ENCODE data around the gene PUS10. TPM values are rescaled to one million over a fixed set of nuclear protein-coding genes. Genes with fewer than 3 reads are reported as not detected.

PUS10 gene
- total RNA-seq, 1 donor from 2014 or later = 7.8 TPM

- ChIA-PET POLR2A (interaction anchor here (0.6 kb wide), 1 partner anchor 11 kb away, joined by 8 read pairs; no protein-coding TSS in a partner anchor), CTCF (no interaction called here)
- no peak for DNase-seq
- Mint-ChIP-seq H3K9me3 (no peaks in the 10 kb centered on the region), H3K27me3 (no peaks in the 10 kb centered on the region), H3K36me3 (ENCODE audit: low read depth) (peaks cover 43% of the 10 kb centered on the region), H3K27ac (no peak overlapping the region), H3K4me1 (peaks cover 7% of the 10 kb centered on the region), H3K4me3 (no peak overlapping the region)
- no peak for ATAC-seq (ENCODE audit: low read depth)
- TF ChIP-seq, protein P1, sequence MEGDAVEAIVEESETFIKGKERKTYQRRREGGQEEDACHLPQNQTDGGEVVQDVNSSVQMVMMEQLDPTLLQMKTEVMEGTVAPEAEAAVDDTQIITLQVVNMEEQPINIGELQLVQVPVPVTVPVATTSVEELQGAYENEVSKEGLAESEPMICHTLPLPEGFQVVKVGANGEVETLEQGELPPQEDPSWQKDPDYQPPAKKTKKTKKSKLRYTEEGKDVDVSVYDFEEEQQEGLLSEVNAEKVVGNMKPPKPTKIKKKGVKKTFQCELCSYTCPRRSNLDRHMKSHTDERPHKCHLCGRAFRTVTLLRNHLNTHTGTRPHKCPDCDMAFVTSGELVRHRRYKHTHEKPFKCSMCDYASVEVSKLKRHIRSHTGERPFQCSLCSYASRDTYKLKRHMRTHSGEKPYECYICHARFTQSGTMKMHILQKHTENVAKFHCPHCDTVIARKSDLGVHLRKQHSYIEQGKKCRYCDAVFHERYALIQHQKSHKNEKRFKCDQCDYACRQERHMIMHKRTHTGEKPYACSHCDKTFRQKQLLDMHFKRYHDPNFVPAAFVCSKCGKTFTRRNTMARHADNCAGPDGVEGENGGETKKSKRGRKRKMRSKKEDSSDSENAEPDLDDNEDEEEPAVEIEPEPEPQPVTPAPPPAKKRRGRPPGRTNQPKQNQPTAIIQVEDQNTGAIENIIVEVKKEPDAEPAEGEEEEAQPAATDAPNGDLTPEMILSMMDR (IDR thresholded peaks at IDR 0.05) = no peak
- intact Hi-C loops (cut with micrococcal nuclease) = no loop called here
These were observed 69.0 kb downstream of the PUS10 start for GRCh38 chr2:60948926-60949579.

DNA sequence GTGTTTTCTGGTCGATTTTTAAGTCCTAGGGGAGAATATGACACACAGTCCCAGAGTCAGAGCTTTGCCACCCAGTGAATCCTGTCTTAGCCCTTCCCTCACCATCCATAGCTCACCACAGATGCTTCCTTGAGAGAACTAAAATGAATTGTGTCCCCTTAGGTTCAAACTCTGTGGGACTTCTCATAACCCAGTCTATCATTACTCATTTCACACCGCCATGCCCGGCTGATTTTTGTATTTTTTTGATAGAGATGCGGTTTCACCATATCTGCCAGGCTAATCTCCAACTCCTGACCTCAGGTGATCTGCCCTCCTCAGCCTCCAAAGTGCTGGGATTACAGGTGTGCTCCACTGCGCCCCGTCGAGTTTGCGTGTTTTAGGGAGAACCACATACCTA is 69.9 kb downstream of the PUS10 start:
- intact Hi-C loops (cut with micrococcal nuclease) = no loop called here
- CTCF ChIA-PET = no interaction called here

DNA sequence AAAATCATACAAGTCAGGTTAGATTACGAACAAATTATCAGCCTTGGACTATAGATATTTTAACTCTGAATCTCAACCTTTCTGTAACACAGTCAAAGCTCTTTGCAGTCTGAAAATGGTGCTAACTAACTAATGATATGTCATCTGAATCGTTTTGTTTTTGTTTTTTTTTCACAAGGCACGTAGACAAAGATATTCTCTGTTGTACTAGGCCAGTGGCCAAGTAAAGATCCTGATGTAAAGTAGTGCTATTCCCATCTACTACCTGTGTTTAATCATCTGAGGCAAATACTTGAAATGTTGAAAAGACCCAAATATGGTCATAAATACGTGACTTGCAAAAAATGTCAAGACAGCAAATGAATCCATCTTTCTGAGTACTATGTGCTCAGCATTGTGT is 71.0 kb downstream of the PUS10 start:
- intact Hi-C loops (cut with micrococcal nuclease) = loop anchor here (2.0 kb wide), 1 partner anchor 18 kb away; no protein-coding TSS in a partner anchor
- POLR2A ChIA-PET = interaction anchor here (0.7 kb wide), 1 partner anchor 18 kb away, joined by 5 read pairs; no protein-coding TSS in a partner anchor
- peaks cover 40% of the 10 kb centered on the region for H3K36me3 Mint-ChIP-seq (ENCODE audit: low read depth)
- CTCF ChIA-PET = no interaction called here
- DNase-seq (no peak), ATAC-seq (ENCODE audit: low read depth) (no peak)
- H3K27me3 Mint-ChIP-seq = no peaks in the 10 kb centered on the region
- H3K4me3 Mint-ChIP-seq = no peak overlapping the region
- H3K9me3 Mint-ChIP-seq = no peaks in the 10 kb centered on the region
- TF ChIP-seq, protein P1 (IDR thresholded peaks at IDR 0.05) = no peak
- H3K27ac Mint-ChIP-seq = no peak overlapping the region
- H3K4me1 Mint-ChIP-seq = peaks cover 7% of the 10 kb centered on the region

More for the DNA sequence above, 69.9 kb downstream of the PUS10 start:
- DNase-seq (no peak), ATAC-seq (ENCODE audit: low read depth) (peak; percentile 25)
- Mint-ChIP-seq H3K36me3 (ENCODE audit: low read depth) (peaks cover 40% of the 10 kb centered on the region), H3K4me3 (no peak overlapping the region), H3K9me3 (no peaks in the 10 kb centered on the region), H3K4me1 (peaks cover 7% of the 10 kb centered on the region), H3K27me3 (no peaks in the 10 kb centered on the region), H3K27ac (no peak overlapping the region)
- POLR2A ChIA-PET = interaction anchor here (0.5 to 0.6 kb wide), 2 partner anchors 47 to 804 kb away, joined by 3 to 4 read pairs; no protein-coding TSS in a partner anchor
- TF ChIP-seq, protein P1 (IDR thresholded peaks at IDR 0.05) = no peak

DNA sequence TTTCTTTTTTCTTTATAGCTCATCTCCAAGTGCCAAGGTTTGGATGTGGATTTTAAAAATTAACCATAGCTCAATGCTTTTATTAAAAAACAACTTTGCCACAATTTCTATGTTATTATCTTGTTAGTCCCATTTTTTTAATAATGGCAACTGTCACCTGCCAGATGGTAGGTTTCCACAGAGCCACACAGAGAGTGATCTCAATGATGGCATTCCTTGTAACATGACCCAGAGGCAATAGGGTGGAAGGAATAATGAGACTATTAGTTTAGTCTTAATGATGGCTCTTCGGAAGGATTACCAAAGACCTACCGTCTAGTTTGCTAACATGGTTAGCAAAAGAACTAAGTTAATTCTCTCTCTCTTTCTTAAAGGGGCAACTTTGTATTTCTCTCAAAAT is 72.7 kb downstream of the PUS10 start:
- no peak overlapping the region for H3K27ac Mint-ChIP-seq
- H3K4me1 Mint-ChIP-seq = peaks cover 7% of the 10 kb centered on the region
- no peak for DNase-seq
- ATAC-seq (ENCODE audit: low read depth) = no peak
- H3K4me3 Mint-ChIP-seq = no peak overlapping the region
- H3K36me3 Mint-ChIP-seq (ENCODE audit: low read depth) = peaks cover 46% of the 10 kb centered on the region
- no peaks in the 10 kb centered on the region for H3K9me3 Mint-ChIP-seq
- ChIA-PET CTCF (no interaction called here), POLR2A (interaction anchor here (0.6 to 1.4 kb wide), 3 partner anchors 10 to 27 kb away, joined by 3 to 7 read pairs (median 4); no protein-coding TSS in a partner anchor)
- intact Hi-C loops (cut with micrococcal nuclease) = no loop called here
- TF ChIP-seq, protein P1 (IDR thresholded peaks at IDR 0.05) = no peak
- H3K27me3 Mint-ChIP-seq = no peaks in the 10 kb centered on the region

GRCh38 chr2:60939622-60940021 is 78.4 kb downstream of the PUS10 start:
- H3K27me3 Mint-ChIP-seq = no peaks in the 10 kb centered on the region
- no peaks in the 10 kb centered on the region for H3K9me3 Mint-ChIP-seq

More at GRCh38 chr2:60939622-60940021, 78.4 kb downstream of the PUS10 start:
- ATAC-seq (ENCODE audit: low read depth) = no peak
- no peak for DNase-seq
- intact Hi-C loops (cut with micrococcal nuclease) = no loop called here
- H3K4me1 Mint-ChIP-seq = peaks cover 24% of the 10 kb centered on the region
- TF ChIP-seq, protein P1 (IDR thresholded peaks at IDR 0.05) = no peak
- H3K27ac Mint-ChIP-seq = peak overlapping the region; percentile 1
- no peak overlapping the region for H3K4me3 Mint-ChIP-seq
- POLR2A ChIA-PET = no interaction called here
- CTCF ChIA-PET = no interaction called here
- peaks cover 74% of the 10 kb centered on the region for H3K36me3 Mint-ChIP-seq (ENCODE audit: low read depth)

Data from activated B cell treated with CpG ODN at 0.5 μM for 24 hours (primary cell).